Measurements from ENCODE around the gene DCDC1.

DCDC1 gene

DNA sequence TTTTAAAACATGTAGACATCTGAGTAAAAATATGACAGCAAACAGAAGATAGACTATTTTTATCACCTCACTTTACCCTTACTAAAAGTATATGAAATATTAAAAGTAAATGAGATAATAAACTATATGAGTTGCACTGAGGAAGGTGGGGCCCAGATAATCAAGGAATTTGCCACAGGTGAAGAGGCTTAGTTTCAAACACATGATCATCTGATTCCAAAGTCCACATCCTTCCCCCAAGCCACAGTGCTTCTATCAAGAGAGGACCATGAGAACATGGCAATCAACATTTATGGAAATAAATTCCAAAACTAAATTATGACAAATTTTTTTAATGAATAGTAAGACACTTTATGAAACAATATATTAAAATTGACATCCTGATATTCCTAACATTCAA is 384.0 kb downstream of the DCDC1 start:
- no peak for TF ChIP-seq CTCF (conservative IDR thresholded peaks at IDR 0.05; ENCODE audit: low read depth, low read length)
- no peak for DNase-seq (ENCODE audit: low read depth)
- H3K4me3 ChIP-seq (ENCODE audit: low read depth, low read length): no peak overlapping the region

DNA sequence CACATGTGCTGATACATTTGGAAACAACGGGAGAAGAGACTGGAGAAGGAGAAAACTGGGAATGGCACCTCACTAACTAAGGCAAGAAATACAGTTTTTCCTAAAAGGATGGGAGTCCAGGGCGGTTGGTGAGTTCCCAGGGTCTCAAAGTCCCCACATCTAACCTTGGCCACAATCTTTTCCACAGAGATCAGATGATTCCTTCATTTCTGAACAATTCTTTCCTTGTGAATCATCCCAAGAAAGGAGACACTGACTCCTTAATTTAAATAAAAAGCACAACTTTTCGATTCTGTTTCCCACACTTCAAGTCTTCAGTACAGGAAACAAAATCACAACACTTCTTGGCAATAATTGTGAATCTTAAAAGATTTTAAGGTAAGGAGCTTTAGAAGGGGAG is 384.7 kb downstream of the DCDC1 start:
- TF ChIP-seq CTCF (conservative IDR thresholded peaks at IDR 0.05; ENCODE audit: low read depth, low read length): no peak
- no peak overlapping the region for H3K4me3 ChIP-seq (ENCODE audit: low read depth, low read length)
- DNase-seq (ENCODE audit: low read depth): peak; percentile 30

- DNase-seq (ENCODE audit: low read depth): peak; percentile 50
- H3K4me3 ChIP-seq (ENCODE audit: low read depth, low read length): no peak overlapping the region
- no peak for TF ChIP-seq CTCF (conservative IDR thresholded peaks at IDR 0.05; ENCODE audit: low read depth, low read length)
Measured at GRCh38 chr11:30984442-30984816, 385.1 kb downstream of the DCDC1 start.

DNA sequence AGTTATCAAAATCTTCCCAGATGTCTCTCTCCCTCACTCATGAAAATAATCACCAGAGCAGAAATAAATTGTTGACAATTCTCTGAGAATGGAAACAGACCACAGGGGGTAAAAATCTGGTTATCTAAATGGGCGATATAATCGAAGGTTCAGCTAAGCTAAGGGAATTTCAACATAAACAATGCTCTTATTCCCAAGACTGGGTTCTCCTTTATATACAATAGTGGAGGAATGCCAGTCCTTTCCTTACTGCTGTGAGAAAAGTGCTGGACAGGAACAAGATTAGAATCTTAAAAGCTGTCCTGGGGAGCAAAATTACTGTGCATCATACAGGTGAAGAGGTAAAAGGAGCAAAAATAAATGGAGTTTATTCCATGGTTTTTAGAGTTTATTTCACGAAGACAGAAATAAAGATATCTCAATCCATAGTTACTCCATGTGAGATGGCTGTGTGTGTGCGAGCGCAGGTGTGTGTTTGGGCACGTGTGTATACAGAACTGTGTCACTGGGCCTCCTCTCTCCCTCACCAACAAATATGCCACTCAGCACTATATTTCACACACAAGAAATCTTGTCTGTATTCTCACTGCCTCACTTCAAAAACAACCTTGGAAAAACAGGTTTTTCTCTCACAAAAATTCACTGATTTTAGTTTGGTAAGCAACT is 385.6 kb downstream of the DCDC1 start:
- no peak for TF ChIP-seq CTCF (conservative IDR thresholded peaks at IDR 0.05; ENCODE audit: low read depth, low read length)
- no peak overlapping the region for H3K4me3 ChIP-seq (ENCODE audit: low read depth, low read length)
- DNase-seq (ENCODE audit: low read depth): no peak

GRCh38 chr11:30983143-30983542 is 386.4 kb downstream of the DCDC1 start:
- no peak for TF ChIP-seq CTCF (conservative IDR thresholded peaks at IDR 0.05; ENCODE audit: low read depth, low read length)
- DNase-seq (ENCODE audit: low read depth): peak; percentile 1
- no peak overlapping the region for H3K4me3 ChIP-seq (ENCODE audit: low read depth, low read length)

DNA sequence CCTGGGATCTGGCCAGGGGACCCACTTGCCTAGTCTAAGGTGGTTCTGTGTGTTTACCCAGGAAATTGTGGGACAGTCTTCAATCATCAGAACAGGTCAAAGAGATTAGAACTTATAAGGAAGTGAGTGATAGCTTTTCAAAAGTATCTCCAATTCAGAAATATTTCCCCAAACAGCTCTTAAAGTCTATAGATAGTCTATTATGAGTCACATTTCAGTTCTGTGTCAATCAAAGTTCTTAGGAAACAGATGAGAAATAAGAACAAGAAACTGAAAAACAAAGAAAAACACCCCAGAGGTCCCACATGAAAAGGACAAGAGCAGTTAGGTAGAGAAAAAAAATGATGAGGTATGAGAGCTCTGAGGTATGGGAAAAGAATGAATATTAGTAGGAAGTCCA is 402.0 kb downstream of the DCDC1 start:
- TF ChIP-seq CTCF (conservative IDR thresholded peaks at IDR 0.05; ENCODE audit: low read depth, low read length): no peak
- no peak overlapping the region for H3K4me3 ChIP-seq (ENCODE audit: low read depth, low read length)
- DNase-seq (ENCODE audit: low read depth): no peak

DNA sequence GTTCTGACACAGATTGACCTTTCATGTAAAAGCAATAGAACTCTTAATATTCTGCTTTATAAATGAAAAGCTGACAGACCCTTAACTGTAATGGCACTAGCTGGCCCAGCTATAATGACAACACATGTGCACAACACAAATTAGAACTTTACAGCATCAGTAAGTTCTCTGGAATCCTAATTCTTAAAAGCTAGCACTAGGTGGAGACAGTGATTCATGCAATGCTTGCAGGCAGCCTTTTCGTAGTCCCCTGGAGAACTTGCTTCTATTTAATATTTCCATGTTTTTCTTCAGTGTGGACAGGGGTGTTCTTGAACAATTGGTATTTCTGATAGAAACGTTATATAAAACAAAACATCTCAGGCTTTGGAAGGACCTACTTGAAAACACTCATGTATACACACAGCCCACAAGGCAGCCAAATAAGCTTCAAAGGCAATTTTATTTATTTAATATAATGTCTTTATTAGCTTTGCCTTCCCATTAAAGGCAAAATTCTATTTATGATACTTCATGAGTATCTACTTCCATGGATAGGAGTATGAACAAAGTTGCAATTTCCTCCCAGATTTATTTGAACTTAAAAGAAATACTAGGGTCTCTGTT is 409.0 kb downstream of the DCDC1 start:
- TF ChIP-seq CTCF (conservative IDR thresholded peaks at IDR 0.05; ENCODE audit: low read depth, low read length): peak; percentile 82
- DNase-seq (ENCODE audit: low read depth): peak; percentile 84
- no peak overlapping the region for H3K4me3 ChIP-seq (ENCODE audit: low read depth, low read length)

Measured in choroid plexus epithelial cell (primary cell).